HG03196 (cell line): ENCODE data around the gene TMEM132D.

Source experiments
- ATAC-seq: cut with Tn5 transposase; IDR thresholded peaks from one replicate; pipeline ENCODE4 v1.9.1; 2021; ENCODE audit not compliant: unreplicated experiment

The TMEM132D gene

DNA sequence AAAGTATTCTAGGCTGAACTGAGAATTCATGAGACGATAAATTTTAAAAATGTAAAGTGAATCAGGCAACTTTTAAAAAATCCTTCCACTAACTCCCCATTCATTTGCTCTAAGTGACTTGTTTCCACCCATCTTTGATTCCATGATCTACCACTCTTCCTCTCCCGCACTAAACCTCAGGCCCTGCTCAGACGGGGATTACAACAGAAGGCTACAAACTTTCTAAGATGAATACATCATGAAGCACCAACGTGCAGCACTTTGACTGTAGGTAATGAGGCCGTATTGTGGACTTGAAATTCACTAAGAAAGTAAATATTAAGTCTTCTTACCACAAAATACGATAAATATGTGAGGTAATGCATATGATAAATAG, 30.0 kb downstream of the TMEM132D start:
- ATAC-seq, result no peak

DNA sequence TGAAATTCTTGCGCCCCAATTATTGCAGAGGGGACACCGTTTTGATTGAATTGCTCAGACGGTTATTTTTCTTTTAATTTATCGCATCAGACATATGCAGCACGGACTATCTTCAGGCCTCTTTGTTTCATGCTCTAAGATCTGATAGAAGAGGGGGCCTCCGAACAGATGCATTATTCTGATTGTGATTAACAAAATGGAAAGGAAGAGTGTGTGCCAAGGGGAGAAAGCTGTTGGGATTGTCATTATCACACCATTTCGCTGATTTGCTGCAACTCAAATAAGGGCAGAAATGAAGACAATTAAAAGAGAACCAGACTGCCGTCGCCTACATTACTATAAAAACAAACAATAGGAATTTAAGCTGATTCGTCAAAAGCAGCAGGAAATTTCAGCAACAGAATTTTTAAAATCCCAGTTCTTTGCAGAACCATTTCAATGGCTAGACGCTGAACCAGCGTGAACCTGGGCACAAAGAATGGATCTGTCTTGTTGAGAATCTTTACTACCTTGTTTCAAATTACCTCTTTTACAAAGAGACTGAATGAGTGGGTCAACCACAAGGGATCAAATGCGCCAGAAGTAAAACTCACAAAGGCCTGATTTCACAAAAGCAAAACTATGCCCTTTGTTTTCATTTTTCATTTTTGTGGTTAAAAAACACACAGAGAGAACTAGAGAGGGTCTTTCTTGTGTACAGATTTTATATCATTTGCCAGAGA, 30.6 kb downstream of the TMEM132D start:
- no peak for ATAC-seq

DNA sequence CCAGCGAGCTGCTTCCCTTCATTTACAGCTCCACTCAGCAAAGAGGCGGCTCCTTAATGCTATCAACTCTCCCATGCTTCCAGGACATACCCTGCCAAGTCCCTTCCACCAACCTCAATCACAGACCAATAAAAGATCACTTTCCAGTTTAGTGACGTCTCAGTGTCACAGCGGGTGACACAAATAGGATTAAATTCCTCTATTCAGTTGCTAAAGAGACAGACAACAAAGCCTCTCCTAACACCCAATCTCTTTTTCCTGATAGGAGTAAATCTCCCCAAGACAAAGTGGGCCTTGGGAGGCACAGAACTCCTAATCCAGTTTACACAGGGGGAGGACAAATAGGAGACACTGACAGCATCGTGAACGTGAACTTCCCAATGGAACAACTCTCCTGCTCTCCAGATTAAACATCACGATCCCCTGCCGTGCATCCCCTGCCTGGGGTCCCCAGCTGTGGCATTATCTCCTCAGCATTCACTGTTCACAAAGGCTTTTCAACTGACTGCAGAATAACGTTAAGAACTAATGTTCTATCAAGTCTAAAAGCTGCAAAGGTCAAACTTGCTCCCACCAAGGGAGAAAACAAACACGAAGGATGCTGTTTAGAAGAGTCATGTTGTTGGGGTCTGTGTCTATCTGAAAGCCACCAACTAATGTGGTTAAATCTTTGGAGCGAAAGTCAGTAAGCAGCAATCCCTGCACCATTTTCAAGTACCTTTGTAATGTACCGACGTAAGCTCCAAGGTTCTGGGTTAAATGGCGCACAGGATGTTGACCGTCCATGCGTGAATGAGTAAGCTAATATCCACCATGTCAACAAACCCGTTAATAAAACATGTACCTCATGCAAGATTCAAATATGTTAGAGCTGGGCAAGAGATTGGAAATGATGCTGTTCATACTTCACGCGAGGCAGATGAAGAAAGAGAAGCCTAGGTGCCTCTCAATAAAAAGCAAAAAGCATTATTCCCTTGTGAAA, 31.5 kb downstream of the TMEM132D start:
- ATAC-seq, result no peak

DNA sequence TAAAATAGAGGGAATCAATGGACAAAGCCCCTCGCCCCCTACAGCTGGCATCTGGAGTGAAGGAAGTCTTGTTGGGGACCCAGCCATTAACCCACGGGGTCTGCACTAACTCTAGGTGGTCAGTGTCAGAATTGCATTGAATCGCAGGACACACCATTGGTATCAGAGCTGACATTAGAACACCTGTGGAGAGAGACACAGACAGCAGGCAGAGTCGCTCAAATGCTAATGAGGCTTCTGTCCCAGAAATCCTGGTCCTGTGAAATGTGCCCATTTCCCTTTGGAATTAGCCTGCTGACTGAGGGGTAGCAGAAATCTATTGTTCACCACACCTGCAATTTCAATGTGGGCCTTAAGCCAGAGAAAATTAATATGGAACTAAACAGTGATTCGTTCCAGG, 33.0 kb downstream of the TMEM132D start:
- no peak for ATAC-seq

DNA sequence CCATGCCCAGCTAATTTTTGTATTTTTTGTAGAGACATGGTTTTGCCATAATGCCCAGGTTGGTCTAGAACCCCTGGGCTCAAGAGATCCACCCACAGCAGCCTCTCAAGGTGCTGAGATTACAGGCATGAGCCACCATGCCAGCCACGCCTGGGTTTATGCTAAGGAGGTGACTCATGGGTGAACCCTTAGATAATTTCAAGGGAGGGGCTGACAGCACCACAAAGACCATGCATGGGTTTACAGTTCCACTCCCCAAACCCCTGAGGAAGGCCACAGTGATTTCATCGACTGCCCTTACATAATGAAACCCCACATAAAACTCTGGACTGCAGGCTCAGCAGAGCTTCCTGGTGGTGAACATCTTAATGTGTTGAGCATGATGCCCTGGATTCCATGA, 33.7 kb downstream of the TMEM132D start:
- no peak for ATAC-seq

DNA sequence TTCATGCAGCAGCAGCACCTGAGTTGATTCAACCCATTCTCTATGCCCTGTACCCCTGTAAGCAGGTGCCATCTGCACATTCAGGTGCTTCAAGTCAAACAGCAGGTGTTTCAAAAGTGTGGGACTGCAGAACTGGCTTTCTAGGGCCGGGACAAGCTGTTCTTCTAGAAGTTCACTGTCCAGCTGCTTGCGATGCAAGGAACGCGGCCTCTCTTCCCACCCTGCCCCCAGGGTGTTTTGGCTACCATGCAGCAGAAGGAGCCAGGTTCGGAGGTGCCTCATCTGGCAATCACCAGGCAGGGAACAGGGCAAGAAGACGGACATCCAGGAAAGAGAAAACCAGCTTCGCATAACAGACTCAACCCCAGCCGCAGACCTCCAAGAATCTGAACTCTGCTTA, 35.2 kb downstream of the TMEM132D start:
- no peak for ATAC-seq

DNA sequence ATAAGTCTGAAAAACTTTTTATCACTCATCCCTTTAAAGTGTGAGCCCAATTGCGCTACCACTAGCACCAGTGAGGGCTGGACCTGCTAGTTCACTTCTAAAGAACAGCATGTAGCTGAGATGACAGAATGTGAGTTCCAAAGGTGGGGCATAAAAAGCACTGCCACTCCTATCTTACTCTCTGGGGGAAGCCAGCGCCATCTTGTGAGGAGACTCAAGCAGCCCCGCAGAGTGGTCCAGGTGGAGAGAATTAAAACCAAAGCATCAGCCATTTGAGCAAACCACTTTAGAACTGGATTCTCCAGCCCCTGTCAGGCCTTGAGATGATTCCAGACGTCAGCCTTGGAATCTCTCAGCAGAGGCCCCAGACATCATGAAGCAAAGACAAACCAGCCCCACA, 39.9 kb downstream of the TMEM132D start:
- ATAC-seq, result no peak

DNA sequence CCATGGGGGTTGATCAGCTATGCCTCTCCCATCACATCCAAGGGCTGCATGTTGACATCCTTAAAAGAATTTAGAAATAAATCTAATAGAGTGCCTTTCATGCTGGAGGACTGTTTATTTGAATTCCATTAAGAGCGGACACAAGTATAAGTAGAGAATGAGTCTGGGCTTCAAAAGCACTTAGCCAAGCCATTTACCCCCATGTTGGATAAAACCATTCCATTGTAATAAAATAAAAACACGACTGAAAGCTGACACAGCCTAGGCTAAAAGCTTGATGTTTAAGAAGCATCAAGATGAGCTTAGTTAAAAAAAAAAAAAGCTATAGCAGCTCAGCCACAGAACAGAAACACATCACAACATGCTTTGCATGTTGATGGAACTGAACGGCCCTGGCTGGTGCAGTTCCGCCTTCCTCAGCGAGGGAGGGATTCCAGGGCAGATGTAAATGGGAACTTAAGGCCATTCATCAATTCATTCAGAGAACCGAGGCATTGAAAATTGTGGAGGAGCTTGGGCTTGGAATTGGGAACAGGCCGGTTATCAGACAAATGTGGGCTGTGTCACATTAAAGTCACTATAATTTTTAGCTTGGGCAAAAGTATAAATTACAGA, 41.2 kb downstream of the TMEM132D start:
- no peak for ATAC-seq

DNA sequence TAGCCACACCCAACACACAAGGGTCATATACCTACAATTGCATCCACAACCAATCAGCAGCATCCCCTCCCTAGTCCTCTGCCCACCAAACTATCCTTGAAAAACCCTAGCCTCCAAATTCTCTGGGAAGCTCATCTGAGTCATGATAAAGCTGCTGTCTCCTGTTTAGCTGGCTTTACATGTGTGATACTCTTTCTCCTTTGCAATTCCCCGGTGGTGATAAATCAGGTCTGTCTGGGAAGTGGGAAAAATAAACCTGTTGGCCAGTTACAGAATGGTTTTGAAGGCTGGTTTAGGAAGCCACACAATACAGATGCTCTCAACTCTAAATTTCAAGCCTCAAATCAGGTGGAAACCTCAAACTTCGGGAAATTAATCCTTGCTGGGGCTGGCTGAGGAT, 41.9 kb downstream of the TMEM132D start:
- no peak for ATAC-seq

DNA sequence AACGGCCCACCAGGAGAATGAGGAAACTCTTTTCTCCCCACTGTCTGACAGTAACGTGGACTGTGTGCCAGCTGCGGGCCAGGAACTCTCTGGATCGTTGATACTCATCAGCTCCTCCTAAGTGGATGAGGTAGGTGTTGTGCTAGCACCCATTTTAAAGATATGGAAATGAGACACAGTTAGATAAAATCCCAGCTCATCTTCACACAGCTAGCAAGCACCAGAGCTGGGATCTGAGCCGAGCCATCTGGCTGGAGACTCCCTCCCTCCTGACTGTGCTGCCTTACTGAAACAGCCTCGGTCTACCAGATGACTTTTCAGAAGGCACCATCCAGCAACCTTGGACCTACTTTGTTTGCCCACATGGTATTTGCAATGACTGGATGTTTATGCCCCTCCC, 49.2 kb downstream of the TMEM132D start:
- ATAC-seq, result no peak

DNA sequence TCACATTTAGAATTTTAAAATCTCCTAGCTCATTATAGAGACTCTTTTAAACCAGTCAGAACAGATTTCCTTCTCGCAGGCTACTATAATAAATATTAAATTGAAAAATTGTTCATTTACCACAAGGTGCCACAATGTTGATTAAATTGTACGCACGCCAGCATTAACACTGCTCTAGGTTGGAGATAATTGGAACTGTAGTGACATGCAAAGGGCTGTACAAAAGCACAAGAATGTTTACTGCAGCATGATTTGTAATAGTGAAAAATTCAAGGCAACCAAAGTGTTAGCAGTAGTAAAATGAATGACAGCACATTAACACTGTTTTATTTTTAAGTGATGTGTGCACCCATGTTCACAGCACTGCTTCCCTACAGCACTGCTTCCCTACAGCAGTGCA, 52.5 kb downstream of the TMEM132D start:
- ATAC-seq, result no peak

DNA sequence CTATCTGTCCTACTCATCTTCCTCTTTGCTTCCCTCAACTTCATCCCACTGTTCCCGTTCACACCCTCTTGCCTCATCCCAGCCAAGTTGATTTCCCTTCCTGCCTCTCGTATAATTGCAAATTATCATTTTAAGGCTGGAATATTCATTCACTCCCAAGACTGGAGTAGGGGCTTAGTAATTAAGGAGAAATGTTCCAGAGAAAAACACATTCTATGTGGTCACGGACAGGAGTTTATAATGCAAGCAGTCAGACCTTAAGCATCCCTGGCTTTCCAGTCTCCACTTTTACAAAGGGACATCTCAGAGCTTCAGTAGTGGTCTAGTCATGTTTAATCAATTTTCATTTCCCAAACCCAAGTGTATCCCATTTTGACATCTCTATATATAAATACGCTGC, 54.9 kb downstream of the TMEM132D start:
- no peak for ATAC-seq

DNA sequence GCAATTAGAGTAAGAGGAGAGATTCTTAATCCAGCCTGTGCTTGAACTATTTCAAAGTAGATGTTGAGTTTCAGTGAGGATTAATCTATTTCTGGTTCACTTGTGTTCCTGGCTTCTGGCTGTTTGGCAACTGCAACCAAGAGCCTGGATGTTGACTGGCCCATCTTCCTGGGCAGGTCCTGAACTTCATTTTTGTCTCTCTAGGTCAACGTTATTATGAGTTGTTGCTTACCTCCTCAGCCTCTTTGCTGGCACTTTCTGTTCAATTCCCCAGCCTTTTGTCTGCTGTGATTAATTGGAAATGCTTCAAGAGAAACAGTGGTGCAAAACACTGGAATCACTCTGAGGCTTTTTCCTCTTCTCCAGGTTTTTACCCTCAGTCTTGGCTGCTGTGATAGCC, 56.8 kb downstream of the TMEM132D start:
- ATAC-seq, result no peak

DNA sequence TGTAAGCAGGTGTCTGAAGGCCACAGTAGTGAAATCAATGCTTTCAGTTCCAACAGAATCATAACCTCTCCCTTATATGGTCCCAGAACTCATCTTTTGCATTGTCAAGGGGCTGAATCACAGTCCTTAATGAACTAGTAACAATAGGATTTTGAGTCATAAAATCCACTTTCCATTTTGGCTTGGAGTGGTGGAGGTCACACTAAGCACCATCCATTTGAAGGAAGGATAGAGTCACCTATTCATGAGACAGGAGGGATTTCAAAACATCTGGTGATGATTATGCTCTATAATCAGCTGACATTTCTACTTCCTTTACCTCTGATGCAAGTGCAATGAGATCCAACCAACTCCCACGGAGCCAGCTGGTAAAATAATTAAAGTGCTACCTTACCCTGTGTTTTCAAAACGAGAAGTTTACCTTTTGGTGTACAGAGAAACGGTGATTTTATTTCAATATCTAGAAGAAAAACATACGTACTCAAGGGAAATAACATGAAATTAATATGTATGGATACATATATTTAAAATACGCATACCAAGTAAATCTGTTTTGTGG, 59.1 kb downstream of the TMEM132D start:
- no peak for ATAC-seq

DNA sequence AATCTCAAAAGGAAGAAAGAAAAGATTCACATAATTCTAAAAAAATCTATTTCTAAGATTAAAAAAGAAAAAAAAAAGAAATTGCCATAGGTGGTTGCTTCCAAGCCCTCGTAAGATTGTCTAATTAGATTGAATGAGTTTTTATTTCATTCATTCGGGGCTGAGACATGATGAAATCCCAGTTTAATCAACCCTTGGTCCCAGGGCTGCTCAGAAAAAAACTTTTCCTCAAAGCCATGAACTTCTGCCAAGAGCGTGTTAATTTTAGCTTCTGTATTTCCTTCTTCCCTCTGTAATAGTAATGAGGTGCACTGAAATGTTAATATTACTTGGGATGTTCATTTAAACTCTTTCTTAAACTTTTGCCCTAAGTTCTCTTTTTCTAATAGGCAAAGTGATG, 62.6 kb downstream of the TMEM132D start:
- no peak for ATAC-seq

DNA sequence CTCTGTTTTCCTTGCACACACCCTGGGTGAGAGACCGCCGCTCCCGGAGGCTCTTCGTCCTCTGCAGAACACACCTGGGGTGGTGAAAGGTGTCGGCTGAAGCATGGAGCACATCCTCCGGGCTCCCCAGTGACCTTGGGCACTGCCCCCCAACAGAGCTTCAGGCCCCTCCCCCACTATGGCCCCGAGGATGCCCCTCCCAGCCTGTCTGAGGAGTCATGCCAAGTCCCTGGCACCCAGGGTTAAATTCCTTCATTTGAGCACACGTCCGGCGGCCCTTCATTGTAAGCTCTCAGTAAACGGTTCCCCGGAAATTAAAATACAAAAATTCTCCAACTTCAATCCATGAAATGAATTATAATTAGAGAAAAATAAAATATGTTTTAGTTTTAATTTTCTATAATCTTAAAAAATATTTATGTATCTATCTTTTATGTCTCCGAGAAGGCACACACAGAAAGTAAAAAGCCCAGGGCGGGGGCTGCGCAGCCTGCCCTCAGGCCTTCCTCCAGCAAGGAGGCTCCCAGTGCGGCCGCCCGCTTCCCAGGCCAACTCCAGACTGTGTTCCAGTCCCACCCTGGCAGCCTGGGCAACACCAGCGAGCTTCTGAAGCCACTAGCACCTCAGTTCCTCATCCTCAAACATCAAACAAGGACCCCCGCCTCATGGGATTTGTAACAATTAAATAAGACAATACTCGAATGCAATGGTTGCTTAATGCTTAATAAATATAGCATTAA, 63.5 kb downstream of the TMEM132D start:
- ATAC-seq, result no peak

DNA sequence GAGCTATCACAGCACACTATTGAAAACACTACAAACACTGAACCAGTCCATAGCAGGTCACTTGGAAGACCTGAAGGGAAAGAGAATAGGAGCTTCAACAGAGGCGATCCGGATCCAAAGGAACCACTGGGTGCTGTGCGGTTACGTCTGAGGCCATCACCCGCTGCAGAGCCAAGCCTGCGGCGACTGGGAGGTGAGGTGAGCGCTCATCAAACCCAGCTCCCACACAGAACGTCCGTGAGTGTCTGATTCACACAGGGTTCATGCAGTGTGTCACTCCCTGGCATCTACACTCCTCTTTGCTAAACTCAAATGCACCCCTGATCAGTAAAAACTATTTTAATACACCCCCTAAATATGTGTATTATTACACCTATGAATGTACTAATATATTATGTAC, 64.1 kb downstream of the TMEM132D start:
- ATAC-seq, result no peak

DNA sequence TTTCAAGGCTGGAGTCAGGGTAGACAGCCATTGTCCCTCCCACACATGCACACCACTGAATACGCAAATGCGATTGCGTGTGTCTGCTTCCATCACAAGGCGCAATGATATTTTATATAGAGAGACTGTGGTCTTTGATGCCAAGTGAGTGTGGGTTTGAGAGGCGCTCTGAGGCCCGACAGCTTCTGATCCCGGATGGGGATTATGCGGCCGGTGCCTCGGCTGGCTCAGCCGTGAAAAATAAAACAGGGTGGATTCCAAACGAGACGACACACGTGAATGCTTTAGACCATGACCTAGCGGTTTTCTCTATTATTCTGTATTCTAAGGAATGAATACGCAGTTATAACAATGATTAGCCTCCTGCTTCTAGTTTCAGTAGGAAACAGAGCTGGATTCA, 72.5 kb downstream of the TMEM132D start:
- no peak for ATAC-seq

DNA sequence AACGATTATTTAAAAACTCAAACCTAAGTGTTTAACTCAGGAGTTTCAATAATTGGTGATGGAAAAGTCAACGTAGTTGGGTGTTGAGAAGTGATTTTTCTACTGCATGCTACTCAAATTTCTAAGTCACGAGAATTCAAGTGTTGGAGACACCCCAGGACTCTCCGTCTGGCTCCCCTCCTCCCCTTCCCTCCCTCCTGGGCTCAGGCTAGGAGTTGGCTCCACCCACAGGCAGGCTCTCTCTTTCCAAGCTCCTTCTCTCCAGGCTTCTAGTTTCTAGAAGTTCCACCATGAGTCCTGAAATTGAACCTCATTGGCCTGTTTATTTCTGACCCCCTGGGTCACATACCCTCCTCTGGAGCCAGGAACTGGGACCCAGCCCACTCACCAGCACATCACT, 73.0 kb downstream of the TMEM132D start:
- ATAC-seq, result no peak

DNA sequence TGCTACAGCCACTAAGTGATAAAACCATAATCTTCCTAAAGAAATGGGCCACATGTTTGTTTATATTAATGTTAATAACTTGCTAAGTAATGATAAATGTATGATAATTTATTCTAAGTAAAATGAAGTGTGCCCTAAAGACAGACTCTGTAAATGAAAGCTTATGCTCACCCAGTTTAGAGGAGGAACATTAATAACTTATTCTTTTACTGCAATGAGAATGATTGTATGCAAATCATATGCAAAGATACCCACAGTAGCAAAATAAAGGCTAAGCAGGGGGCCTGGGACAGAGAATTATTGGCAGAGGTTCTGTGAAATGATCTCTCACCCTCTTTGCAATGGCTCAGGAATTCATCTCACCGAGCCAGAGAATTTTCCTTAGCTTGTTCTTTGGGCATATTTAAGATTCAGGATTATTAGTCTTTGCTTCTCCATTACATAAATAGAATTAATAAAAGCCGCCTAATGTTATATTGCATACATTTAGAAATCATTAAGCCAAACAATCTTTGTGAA, 75.9 kb downstream of the TMEM132D start:
- ATAC-seq, result no peak
